Esophagus squamous epithelium (tissue), 4 donors: ENCODE measurements around the gene SPN.

ENCODE experiments used
- POLR2A ChIP-seq, 4 donors: fragments of 450-650 bp; IDR thresholded peaks; one replicate each; pipeline ENCODE4 v1.6.1; 2017; ENCODE audit warnings: antibody characterized with exemption in 4 of 4, mild to moderate bottlenecking in 4 of 4, moderate library complexity in 3 of 4
- TF ChIP-seq, protein P1 (sequence below), 6 experiments: fragments of 450-650 bp in 4 of 6; fragments of 200-600 bp in 2 of 6; sonication (generic) in 2 of 6; IDR thresholded peaks; one replicate each; pipeline ENCODE4 v1.5.1; 2016 to 2019; ENCODE audit warnings: antibody characterized with exemption in 6 of 6, mild to moderate bottlenecking in 4 of 6, moderate library complexity in 4 of 6

DNA sequence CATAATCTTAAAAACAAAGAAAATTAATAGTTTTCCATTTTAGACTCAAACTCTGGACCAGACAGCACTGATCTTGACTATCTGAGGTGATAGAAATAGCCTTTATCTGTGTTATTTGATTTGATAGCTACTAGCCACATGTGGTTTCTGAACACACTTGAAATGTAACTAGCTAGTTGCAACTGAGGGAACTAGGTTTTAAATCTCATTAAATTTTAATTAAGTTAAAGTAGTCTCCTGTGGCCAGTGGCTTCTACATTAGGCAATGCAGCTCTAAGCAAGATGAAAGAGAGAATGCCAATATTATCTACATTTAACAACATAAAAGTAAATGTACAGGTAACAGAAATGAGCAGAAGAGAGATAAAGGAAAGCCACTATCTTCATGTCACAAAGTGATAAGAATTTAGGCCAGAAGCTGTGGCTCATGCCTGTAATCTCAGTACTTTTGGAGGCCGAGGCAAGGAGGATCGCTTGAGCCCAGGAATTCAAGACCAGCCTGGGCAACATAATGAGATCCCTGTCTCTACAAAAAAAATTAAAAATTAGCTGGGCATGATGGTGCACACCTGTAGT, 11.2 kb upstream of the SPN start:
- TF ChIP-seq, protein P1, sequence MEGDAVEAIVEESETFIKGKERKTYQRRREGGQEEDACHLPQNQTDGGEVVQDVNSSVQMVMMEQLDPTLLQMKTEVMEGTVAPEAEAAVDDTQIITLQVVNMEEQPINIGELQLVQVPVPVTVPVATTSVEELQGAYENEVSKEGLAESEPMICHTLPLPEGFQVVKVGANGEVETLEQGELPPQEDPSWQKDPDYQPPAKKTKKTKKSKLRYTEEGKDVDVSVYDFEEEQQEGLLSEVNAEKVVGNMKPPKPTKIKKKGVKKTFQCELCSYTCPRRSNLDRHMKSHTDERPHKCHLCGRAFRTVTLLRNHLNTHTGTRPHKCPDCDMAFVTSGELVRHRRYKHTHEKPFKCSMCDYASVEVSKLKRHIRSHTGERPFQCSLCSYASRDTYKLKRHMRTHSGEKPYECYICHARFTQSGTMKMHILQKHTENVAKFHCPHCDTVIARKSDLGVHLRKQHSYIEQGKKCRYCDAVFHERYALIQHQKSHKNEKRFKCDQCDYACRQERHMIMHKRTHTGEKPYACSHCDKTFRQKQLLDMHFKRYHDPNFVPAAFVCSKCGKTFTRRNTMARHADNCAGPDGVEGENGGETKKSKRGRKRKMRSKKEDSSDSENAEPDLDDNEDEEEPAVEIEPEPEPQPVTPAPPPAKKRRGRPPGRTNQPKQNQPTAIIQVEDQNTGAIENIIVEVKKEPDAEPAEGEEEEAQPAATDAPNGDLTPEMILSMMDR (IDR thresholded peaks at IDR 0.05) = no peak
- TF ChIP-seq POLR2A (IDR thresholded peaks at IDR 0.05) = no peak
